Mesenchymal stem cell (in vitro differentiated cells and primary cell): Measurements from ENCODE around the gene DPYD.

Experiments
- DNase-seq: peaks from one replicate; pipeline ENCODE4 v3.0.0-alpha.2; 2013
- H2AFZ ChIP-seq: one replicate; pipeline ENCODE4 v1.6.1; 2013; ENCODE audit warnings: low read depth, mild to moderate bottlenecking, control low read depth, inconsistent platforms, low read length, moderate library complexity
- H2AK5ac ChIP-seq: 2 replicates; pipeline ENCODE4 v1.6.1; 2013; ENCODE audit warnings: low read length, moderate library complexity, mild to moderate bottlenecking, inconsistent platforms; ENCODE audit not compliant: severe bottlenecking
- H2BK120ac ChIP-seq: one replicate; pipeline ENCODE4 v1.6.1; 2013; ENCODE audit warnings: low read depth, mild to moderate bottlenecking, inconsistent platforms, low read length, moderate library complexity
- H2BK12ac ChIP-seq, 2 experiments: one replicate each; pipeline ENCODE4 v1.6.1; 2013; ENCODE audit warnings: inconsistent platforms in 2 of 2, low read length in 2 of 2, mild to moderate bottlenecking in 2 of 2, moderate library complexity in 2 of 2, control low read depth in 1 of 2
- H2BK15ac ChIP-seq: one replicate; pipeline ENCODE4 v1.6.1; 2013; ENCODE audit warnings: mild to moderate bottlenecking, low read depth, inconsistent platforms; ENCODE audit not compliant: poor library complexity, severe bottlenecking
- H2BK5ac ChIP-seq: 2 replicates; pipeline ENCODE4 v1.6.1; 2013; ENCODE audit warnings: low read depth, mild to moderate bottlenecking, low read length, control low read depth, inconsistent platforms; ENCODE audit not compliant: poor library complexity, severe bottlenecking
- H3K14ac ChIP-seq, 2 experiments: one replicate each; pipeline ENCODE4 v1.6.1; 2013; ENCODE audit warnings: inconsistent platforms in 2 of 2, low read length in 2 of 2, control low read depth in 1 of 2, mild to moderate bottlenecking in 1 of 2, moderate library complexity in 1 of 2
- H3K18ac ChIP-seq, 2 experiments: one replicate each; pipeline ENCODE4 v1.6.1; 2013; ENCODE audit warnings: inconsistent platforms in 2 of 2, low read length in 2 of 2, control low read depth in 1 of 2, low read depth in 1 of 2, mild to moderate bottlenecking in 1 of 2
- H3K23ac ChIP-seq, 2 experiments: one replicate each; pipeline ENCODE4 v1.6.1; 2013; ENCODE audit warnings: inconsistent platforms in 2 of 2, low read length in 2 of 2, mild to moderate bottlenecking in 2 of 2, moderate library complexity in 2 of 2, control low read depth in 1 of 2
- H3K27ac ChIP-seq: 2 replicates; pipeline ENCODE4 v1.5.1; 2013; ENCODE audit warnings: mild to moderate bottlenecking, moderate library complexity, low read length, control low read depth, inconsistent platforms; ENCODE audit not compliant: poor library complexity, severe bottlenecking
- H3K27me3 ChIP-seq, 2 experiments: 2 replicates each; pipeline versions ENCODE4 v1.6.1 to v1.7.0; 2013; ENCODE audit warnings: low read length in 2 of 2, mild to moderate bottlenecking in 2 of 2, moderate library complexity in 2 of 2, control low read depth in 1 of 2, inconsistent platforms in 1 of 2; ENCODE audit not compliant: control insufficient read depth in 1 of 2, insufficient read depth in 1 of 2
- H3K36me3 ChIP-seq, 2 experiments: 2 replicates each; pipeline versions ENCODE4 v1.6.1 to v1.7.0; 2013; ENCODE audit warnings: low read length in 2 of 2, control low read depth in 1 of 2, inconsistent platforms in 1 of 2, low read depth in 1 of 2, mild to moderate bottlenecking in 1 of 2; ENCODE audit not compliant: insufficient read depth in 2 of 2, control insufficient read depth in 1 of 2
- H3K4ac ChIP-seq, 2 experiments: one replicate each; pipeline ENCODE4 v1.6.1; 2013; ENCODE audit warnings: inconsistent platforms in 2 of 2, low read length in 2 of 2, mild to moderate bottlenecking in 2 of 2, moderate library complexity in 2 of 2, control low read depth in 1 of 2, low read depth in 1 of 2
- H3K4me1 ChIP-seq: 2 replicates; pipeline ENCODE4 v1.6.1; 2013; ENCODE audit warnings: low read depth, low read length, control low read depth; ENCODE audit not compliant: control insufficient read depth, insufficient read depth
- H3K4me2 ChIP-seq: 2 replicates; pipeline ENCODE4 v1.6.1; 2013; ENCODE audit warnings: low read length, mild to moderate bottlenecking, inconsistent platforms; ENCODE audit not compliant: poor library complexity, severe bottlenecking
- H3K4me3 ChIP-seq, 2 experiments: 2 replicates each; pipeline versions ENCODE4 v1.5.1 to v1.7.0; 2013; ENCODE audit warnings: low read length in 2 of 2, mild to moderate bottlenecking in 2 of 2, control low read depth in 1 of 2, low read depth in 1 of 2; ENCODE audit not compliant: insufficient read depth in 1 of 2
- H3K79me1 ChIP-seq: replicated peaks from 2 replicates; pipeline ENCODE4 v1.6.1; 2013; ENCODE audit warnings: mild to moderate bottlenecking, control low read depth, low read length, inconsistent platforms; ENCODE audit not compliant: poor library complexity, severe bottlenecking
- H3K9ac ChIP-seq: 2 replicates; pipeline ENCODE4 v1.7.0; 2013; ENCODE audit warnings: mild to moderate bottlenecking, low read length, moderate library complexity
- H3K9me3 ChIP-seq: 2 replicates; pipeline ENCODE4 v1.7.0; 2013; ENCODE audit warnings: mild to moderate bottlenecking, low read length; ENCODE audit not compliant: control insufficient read depth
- H4K8ac ChIP-seq: one replicate; pipeline ENCODE4 v1.6.1; 2013; ENCODE audit warnings: inconsistent platforms, mild to moderate bottlenecking, low read length, moderate library complexity
- H4K91ac ChIP-seq: one replicate; pipeline ENCODE4 v1.6.1; 2013; ENCODE audit warnings: mild to moderate bottlenecking, low read length, inconsistent platforms
- WGBS: methylation state at CpG from one replicate; pipeline ENCODE4 v1.1.7; 2013; ENCODE audit warnings: mixed read lengths; 5-methylcytosine and 5-hydroxymethylcytosine counted together

DPYD gene

GRCh38 chr1:97870589-97870988, 50.2 kb downstream of the DPYD start:
- no peak overlapping the region for H2BK12ac ChIP-seq
- no peak overlapping the region for H2AK5ac ChIP-seq
- DNase-seq: no peak

GRCh38 chr1:97869441-97869840, 51.4 kb downstream of the DPYD start:
- Histone ChIP-seq H3K9me3 (peaks cover 8% of the 10 kb centered on the region), H3K9ac (no peak overlapping the region), H3K4ac (no peak overlapping the region), H2BK15ac (no peak overlapping the region), H2BK12ac (no peak overlapping the region), H4K91ac (no peak overlapping the region), H2BK120ac (no peak overlapping the region), H3K4me2 (no peak overlapping the region), H3K4me3 (no peak overlapping the region), H4K8ac (no peak overlapping the region), H3K14ac (no peak overlapping the region), H3K23ac (no peak overlapping the region), H2AFZ (no peak overlapping the region), H3K4me1 (no peaks in the 10 kb centered on the region), H3K27me3 (no peaks in the 10 kb centered on the region), H3K27ac (no peak overlapping the region), H2AK5ac (no peak overlapping the region), H3K36me3 (peaks cover 0 to 13% of the 10 kb centered on the region in 2 experiments), H2BK5ac (no peak overlapping the region), H3K79me1 (peaks cover 4% of the 10 kb centered on the region), H3K18ac (no peak overlapping the region)
- no peak for DNase-seq
- WGBS: 96% methylated on average over 1 of the region's 2 CpGs

More at GRCh38 chr1:97870589-97870988, 50.2 kb downstream of the DPYD start:
- Histone ChIP-seq H3K4me3 (no peak overlapping the region), H4K8ac (no peak overlapping the region), H3K36me3 (peaks cover 0 to 13% of the 10 kb centered on the region in 2 experiments), H3K9ac (no peak overlapping the region), H3K79me1 (peaks cover 4% of the 10 kb centered on the region), H2BK15ac (no peak overlapping the region), H3K23ac (no peak overlapping the region), H3K27ac (no peak overlapping the region), H2BK5ac (no peak overlapping the region), H3K18ac (no peak overlapping the region), H3K9me3 (peaks cover 8% of the 10 kb centered on the region), H3K14ac (no peak overlapping the region), H3K4me2 (no peak overlapping the region), H3K4ac (no peak overlapping the region), H3K4me1 (no peaks in the 10 kb centered on the region), H4K91ac (no peak overlapping the region), H3K27me3 (no peaks in the 10 kb centered on the region), H2BK120ac (no peak overlapping the region), H2AFZ (no peak overlapping the region)
- 77% methylated on average over 6 of the region's 7 CpGs for WGBS

GRCh38 chr1:97867127-97867526, 53.7 kb downstream of the DPYD start:
- Histone ChIP-seq H3K27ac (no peak overlapping the region), H3K4ac (no peak overlapping the region), H4K91ac (no peak overlapping the region), H4K8ac (no peak overlapping the region), H2BK12ac (no peak overlapping the region), H3K4me2 (no peak overlapping the region), H2BK120ac (no peak overlapping the region), H3K4me1 (no peaks in the 10 kb centered on the region), H2BK15ac (no peak overlapping the region), H2AFZ (no peak overlapping the region), H3K79me1 (peaks cover 4% of the 10 kb centered on the region), H3K36me3 (peaks cover 0 to 7% of the 10 kb centered on the region in 2 experiments), H3K9me3 (peaks cover 8% of the 10 kb centered on the region), H3K23ac (no peak overlapping the region), H3K9ac (no peak overlapping the region), H2AK5ac (no peak overlapping the region), H3K27me3 (no peaks in the 10 kb centered on the region), H3K14ac (no peak overlapping the region), H3K18ac (no peak overlapping the region), H3K4me3 (no peak overlapping the region), H2BK5ac (no peak overlapping the region)
- no peak for DNase-seq
- WGBS: 67% methylated on average over 1 of the region's 4 CpGs

- WGBS: 82% methylated on average over 4 of the region's 5 CpGs
Measured at GRCh38 chr1:97864615-97865014, 56.2 kb downstream of the DPYD start.

More at GRCh38 chr1:97864615-97865014, 56.2 kb downstream of the DPYD start:
- no peak overlapping the region for H3K4me2 ChIP-seq
- H3K79me1 ChIP-seq: peaks cover 4% of the 10 kb centered on the region
- no peak overlapping the region for H3K4me3 ChIP-seq
- H2BK12ac ChIP-seq: no peak overlapping the region
- no peak overlapping the region for H3K9ac ChIP-seq
- H4K8ac ChIP-seq: no peak overlapping the region
- no peak overlapping the region for H3K18ac ChIP-seq
- H3K9me3 ChIP-seq: peaks cover 8% of the 10 kb centered on the region
- H3K36me3 ChIP-seq: peaks cover 0 to 7% of the 10 kb centered on the region in 2 experiments
- no peak for DNase-seq
- H3K14ac ChIP-seq: no peak overlapping the region
- no peak overlapping the region for H3K23ac ChIP-seq
- H2AK5ac ChIP-seq: no peak overlapping the region
- no peak overlapping the region for H3K4ac ChIP-seq
- no peak overlapping the region for H4K91ac ChIP-seq
- no peak overlapping the region for H2AFZ ChIP-seq
- no peak overlapping the region for H2BK15ac ChIP-seq
- H2BK120ac ChIP-seq: no peak overlapping the region
- H3K27ac ChIP-seq: no peak overlapping the region
- H2BK5ac ChIP-seq: no peak overlapping the region
- no peaks in the 10 kb centered on the region for H3K27me3 ChIP-seq
- H3K4me1 ChIP-seq: no peaks in the 10 kb centered on the region
